Gastrocnemius medialis (tissue), 4 donors: ENCODE results near the gene ARPIN. TPM values are rescaled to one million over a fixed set of nuclear protein-coding genes. Genes with fewer than 3 reads are reported as not detected.

Experiments
- ATAC-seq, 2 donors: fragments of 150-250 bp; one replicate each; pipeline ENCODE4 v1.9.1; 2016
- DNase-seq, 2 donors: peaks; one replicate each; pipeline ENCODE4 v3.0.0-alpha.2; 2019
- H3K27ac ChIP-seq, 4 donors: fragments of 200-600 bp; sonication (generic); 1 replicate in 1 of 4; 2 replicates in 3 of 4; pipeline ENCODE4 v1.5.1; 2016 to 2018; ENCODE audit warnings: mild to moderate bottlenecking in 2 of 4, moderate library complexity in 1 of 4
- H3K27me3 ChIP-seq, 3 donors: fragments of 200-600 bp; sonication (generic) in 2 of 3; 1 replicate in 1 of 3; 2 replicates in 2 of 3; pipeline versions ENCODE4 v1.5.1 to v1.6.0; 2016 to 2019; ENCODE audit warnings: mild to moderate bottlenecking in 1 of 3, moderate library complexity in 1 of 3
- H3K36me3 ChIP-seq, 2 donors: fragments of 200-600 bp; sonication (generic) in 1 of 2; one replicate each; pipeline ENCODE4 v1.5.1; 2017 to 2018
- H3K4me1 ChIP-seq, 2 donors: fragments of 200-600 bp; sonication (generic) in 1 of 2; one replicate each; pipeline ENCODE4 v1.5.1; 2016 to 2017; ENCODE audit warnings: mild to moderate bottlenecking in 2 of 2
- H3K4me3 ChIP-seq, 4 donors: fragments of 200-600 bp; sonication (generic) in 3 of 4; 1 replicate in 1 of 4; 2 replicates in 3 of 4; pipeline ENCODE4 v1.5.1; 2016 to 2019; ENCODE audit warnings: mild to moderate bottlenecking in 2 of 4
- H3K9me3 ChIP-seq, 3 donors: fragments of 200-600 bp; sonication (generic) in 2 of 3; 1 replicate in 1 of 3; 2 replicates in 2 of 3; pipeline ENCODE4 v1.5.1; 2016 to 2019
- CTCF ChIP-seq, 5 experiments: fragments of 450-650 bp in 3 of 5; fragments of 200-600 bp in 2 of 5; sonication (generic) in 2 of 5; IDR thresholded peaks in 4 of 5; conservative IDR thresholded peaks in 1 of 5; 1 replicate in 4 of 5; 2 replicates in 1 of 5; pipeline ENCODE4 v1.5.1; 2016 to 2019; ENCODE audit warnings: antibody characterized with exemption in 5 of 5, mild to moderate bottlenecking in 3 of 5, moderate library complexity in 3 of 5
- POLR2A ChIP-seq, 2 donors: fragments of 450-650 bp; IDR thresholded peaks; one replicate each; pipeline ENCODE4 v1.6.1; 2017; ENCODE audit warnings: antibody characterized with exemption in 2 of 2, mild to moderate bottlenecking in 2 of 2, moderate library complexity in 2 of 2
- in situ Hi-C, 4 donors: fragments of 200-750 bp; cut with MboI; loops; one replicate each; pipeline versions ENCODE4 v1.15.0 to v1.8.0; 2017; ENCODE audit warnings: low sequenced_read_pairs in 4 of 4
- intact Hi-C: fragments of 100-400 bp; cut with DNase I; formaldehyde crosslinking; loops from one replicate; pipeline ENCODE4 v1.15.1; 2023; ENCODE audit warnings: low total_unique reads
- total RNA-seq, 4 donors: library from RNA; depleted of rRNA; stranded (reverse); fragments of >200 nt; gene quantifications; one replicate each; pipeline versions ENCODE4 v1.1.0 to v1.2.3, GENCODE V29; 2016

ARPIN gene
- total RNA-seq, 4 donors from 2014 or later = 4.8 to 10.9 (median 6.0) TPM

- in situ Hi-C loops (no loop called here), intact Hi-C loops (no loop called here)
- Histone ChIP-seq H3K4me3 (no peak overlapping the region), H3K9me3 (no peaks in the 10 kb centered on the region), H3K36me3 (peaks cover 0 to under 1% of the 10 kb centered on the region in 2 donors), H3K27ac (no peak overlapping the region), H3K4me1 (peaks cover 3 to 30% of the 10 kb centered on the region in 2 donors), H3K27me3 (no peaks in the 10 kb centered on the region)
- no peak for ATAC-seq
- DNase-seq = no peak
- TF ChIP-seq CTCF (IDR thresholded peaks at IDR 0.05 in 4 of 5, conservative IDR thresholded peaks at IDR 0.05 in 1 of 5) (no peak), POLR2A (IDR thresholded peaks at IDR 0.05) (no peak)
These were observed 60.3 kb downstream of the ARPIN start for GRCh38 chr15:89852342-89852995.

- Histone ChIP-seq H3K36me3 (no peaks in the 10 kb centered on the region), H3K4me3 (no peak overlapping the region), H3K4me1 (peaks cover 3 to 30% of the 10 kb centered on the region in 2 donors), H3K27ac (peak overlapping the region in 1 of 4 donors; percentile 40), H3K9me3 (no peaks in the 10 kb centered on the region), H3K27me3 (no peaks in the 10 kb centered on the region)
- TF ChIP-seq CTCF (IDR thresholded peaks at IDR 0.05 in 4 of 5, conservative IDR thresholded peaks at IDR 0.05 in 1 of 5) (no peak), POLR2A (IDR thresholded peaks at IDR 0.05) (no peak)
- in situ Hi-C loops = no loop called here
- ATAC-seq (peak; percentile 12 to 27), DNase-seq (no peak)
- intact Hi-C loops = no loop called here
These were observed 60.9 kb downstream of the ARPIN start for GRCh38 chr15:89851673-89852341.

GRCh38 chr15:89848970-89849292, 63.8 kb downstream of the ARPIN start:
- intact Hi-C loops (no loop called here), in situ Hi-C loops (no loop called here)
- no peaks in the 10 kb centered on the region for H3K9me3 ChIP-seq
- no peaks in the 10 kb centered on the region for H3K27me3 ChIP-seq
- no peaks in the 10 kb centered on the region for H3K36me3 ChIP-seq
- TF ChIP-seq POLR2A (IDR thresholded peaks at IDR 0.05) = no peak
- TF ChIP-seq CTCF (IDR thresholded peaks at IDR 0.05 in 4 of 5, conservative IDR thresholded peaks at IDR 0.05 in 1 of 5) = no peak
- ATAC-seq = no peak
- DNase-seq = no peak
- H3K4me1 ChIP-seq = peaks cover 6 to 44% of the 10 kb centered on the region in 2 donors
- H3K27ac ChIP-seq = no peak overlapping the region
- H3K4me3 ChIP-seq = no peak overlapping the region

GRCh38 chr15:89847101-89847500, 65.7 kb downstream of the ARPIN start:
- Histone ChIP-seq H3K4me1 (peaks cover 3 to 34% of the 10 kb centered on the region in 2 donors), H3K36me3 (no peaks in the 10 kb centered on the region), H3K27ac (no peak overlapping the region), H3K4me3 (no peak overlapping the region), H3K9me3 (no peaks in the 10 kb centered on the region), H3K27me3 (no peaks in the 10 kb centered on the region)
- TF ChIP-seq POLR2A (IDR thresholded peaks at IDR 0.05) = no peak
- TF ChIP-seq CTCF (IDR thresholded peaks at IDR 0.05 in 4 of 5, conservative IDR thresholded peaks at IDR 0.05 in 1 of 5) = no peak
- intact Hi-C loops = no loop called here
- in situ Hi-C loops = no loop called here
- ATAC-seq (no peak), DNase-seq (no peak)
